Vein endothelial cell (primary cell): ENCODE data around the gene ATG7. TPM values are rescaled to one million over a fixed set of nuclear protein-coding genes. Genes with fewer than 3 reads are reported as not detected.

Experiments
- small RNA-seq: library from RNA; depleted of rRNA; stranded (forward); fragments of <200 nt; gene quantifications from one replicate; pipeline ENCODE3, GENCODE V24; 2012
- total RNA-seq: library from RNA; depleted of rRNA; stranded (reverse); fragments of >200 nt; gene quantifications from 2 replicates; pipeline ENCODE4 v1.2.3, GENCODE V29; 2012

Gene ATG7
- total RNA-seq = 89.3 and 113 TPM in 2 replicates

GRCh38 chr3:11271986-11272904 lies at the start of gene ATG7:
TSS of gene ATG7 (plus strand) at chr3:11272397. CDS start at chr3:11298696, 26,299 bp downstream.

Small RNAs within 50 kb of the gene (small RNA-seq; reads per million reads assigned to genes)
- not detected for gene AC022001.1
- not detected for gene AC026185.1
- not detected for gene AC083855.1

Other genes starting within 250 kb of the ATG7 start
- 13.5 and 16.7 TPM in 2 replicates for gene HRH1, start 117.9 kb upstream of the ATG7 start, total RNA-seq